Measurements from ENCODE around the gene TNFAIP3.

TNFAIP3 gene

GRCh38 chr6:137821491-137821890, 45.6 kb upstream of the TNFAIP3 start:
- DNase-seq (ENCODE audit: extremely low spot score), result no peak
- TF ChIP-seq FOXA1 (IDR thresholded peaks at IDR 0.05) (no peak), FOXM1 (IDR thresholded peaks at IDR 0.05; ENCODE audit: borderline replicate concordance) (no peak), SP1 (IDR thresholded peaks at IDR 0.05) (no peak), TARDBP (IDR thresholded peaks at IDR 0.05) (no peak), ELF4 (IDR thresholded peaks at IDR 0.05) (no peak), BHLHE40 (IDR thresholded peaks at IDR 0.05; ENCODE audit: borderline replicate concordance) (no peak), L3MBTL2 (conservative IDR thresholded peaks at IDR 0.05) (no peak)
- TF ChIP-seq, protein P1, sequence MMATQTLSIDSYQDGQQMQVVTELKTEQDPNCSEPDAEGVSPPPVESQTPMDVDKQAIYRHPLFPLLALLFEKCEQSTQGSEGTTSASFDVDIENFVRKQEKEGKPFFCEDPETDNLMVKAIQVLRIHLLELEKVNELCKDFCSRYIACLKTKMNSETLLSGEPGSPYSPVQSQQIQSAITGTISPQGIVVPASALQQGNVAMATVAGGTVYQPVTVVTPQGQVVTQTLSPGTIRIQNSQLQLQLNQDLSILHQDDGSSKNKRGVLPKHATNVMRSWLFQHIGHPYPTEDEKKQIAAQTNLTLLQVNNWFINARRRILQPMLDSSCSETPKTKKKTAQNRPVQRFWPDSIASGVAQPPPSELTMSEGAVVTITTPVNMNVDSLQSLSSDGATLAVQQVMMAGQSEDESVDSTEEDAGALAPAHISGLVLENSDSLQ (IDR thresholded peaks at IDR 0.05), result no peak
- POLR2A ChIA-PET, result no interaction called here
- CTCF ChIA-PET, result no interaction called here

DNA sequence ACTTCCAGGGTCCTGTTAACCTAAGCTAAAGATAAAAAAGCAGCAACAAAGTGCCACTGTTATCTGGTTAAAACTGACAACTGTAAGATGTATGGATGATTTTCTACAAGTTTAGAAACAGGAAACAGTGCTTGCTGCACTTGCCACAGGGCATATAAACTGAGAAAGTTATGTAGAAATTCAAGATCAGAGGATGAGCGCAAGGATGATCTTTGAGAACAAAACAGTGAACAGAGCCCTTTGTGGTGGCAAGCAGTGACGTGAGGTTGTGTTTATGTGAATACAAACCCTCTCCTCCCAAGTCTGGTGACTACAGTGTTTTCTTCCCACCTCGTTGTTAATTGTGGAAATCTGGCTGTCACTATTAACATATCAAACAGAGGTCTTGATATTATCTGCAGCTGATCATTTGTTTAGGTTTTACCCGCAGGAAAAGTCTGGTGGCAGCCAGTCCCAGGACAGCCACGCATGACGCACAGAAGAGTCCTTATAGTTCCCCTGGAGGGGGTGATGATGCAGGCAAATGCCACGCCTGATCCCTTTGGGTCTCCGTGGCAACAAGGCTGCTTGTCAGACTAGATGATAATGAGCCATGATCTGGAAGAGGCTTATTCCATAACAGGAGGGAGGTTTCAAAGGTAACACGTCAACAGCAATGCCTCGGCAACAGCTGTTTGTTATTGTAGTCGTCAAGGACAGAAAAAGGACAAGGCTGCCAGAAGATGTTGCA, 43.1 kb upstream of the TNFAIP3 start:
- POLR2A ChIA-PET, result no interaction called here
- TF ChIP-seq TARDBP (IDR thresholded peaks at IDR 0.05) (no peak), ZNF384 (IDR thresholded peaks at IDR 0.05) (no peak), FOXA1 (IDR thresholded peaks at IDR 0.05) (no peak), LEF1 (IDR thresholded peaks at IDR 0.05; ENCODE audit: borderline replicate concordance) (no peak), CTBP1 (IDR thresholded peaks at IDR 0.05; ENCODE audit: borderline replicate concordance) (no peak), SUZ12 (IDR thresholded peaks at IDR 0.05) (no peak), SP1 (IDR thresholded peaks at IDR 0.05) (no peak), ARNT (IDR thresholded peaks at IDR 0.05) (no peak), BHLHE40 (IDR thresholded peaks at IDR 0.05; ENCODE audit: borderline replicate concordance) (no peak)
- no peak for DNase-seq (ENCODE audit: extremely low spot score)
- CTCF ChIA-PET, result interaction anchor here (0.8 kb wide), 1 partner anchor 24 kb away, joined by 3 read pairs; no protein-coding TSS in a partner anchor

- ChIA-PET CTCF (no interaction called here), POLR2A (interaction anchor here (0.9 kb wide), 1 partner anchor 42 kb away, joined by 3 read pairs; the partner anchor contains the start of gene TNFAIP3)
- TF ChIP-seq SUZ12 (IDR thresholded peaks at IDR 0.05), result no peak
- no peak for TF ChIP-seq ZNF384 (IDR thresholded peaks at IDR 0.05)
- no peak for TF ChIP-seq NFRKB (IDR thresholded peaks at IDR 0.05)
- no peak for TF ChIP-seq L3MBTL2 (conservative IDR thresholded peaks at IDR 0.05)
- no peak for TF ChIP-seq LEF1 (IDR thresholded peaks at IDR 0.05; ENCODE audit: borderline replicate concordance)
- TF ChIP-seq ELF4 (IDR thresholded peaks at IDR 0.05), result no peak
- no peak for TF ChIP-seq TARDBP (IDR thresholded peaks at IDR 0.05)
- TF ChIP-seq, protein P1 (IDR thresholded peaks at IDR 0.05), result no peak
- TF ChIP-seq HDGF (IDR thresholded peaks at IDR 0.05; ENCODE audit: borderline replicate concordance), result no peak
- no peak for TF ChIP-seq ARNT (IDR thresholded peaks at IDR 0.05)
- no peak for TF ChIP-seq FOXM1 (IDR thresholded peaks at IDR 0.05; ENCODE audit: borderline replicate concordance)
- no peak for TF ChIP-seq CTBP1 (IDR thresholded peaks at IDR 0.05; ENCODE audit: borderline replicate concordance)
- TF ChIP-seq BHLHE40 (IDR thresholded peaks at IDR 0.05; ENCODE audit: borderline replicate concordance), result no peak
- TF ChIP-seq SP1 (IDR thresholded peaks at IDR 0.05), result no peak
- no peak for TF ChIP-seq FOXK2 (IDR thresholded peaks at IDR 0.05)
- no peak for TF ChIP-seq FOXA1 (IDR thresholded peaks at IDR 0.05)
- no peak for DNase-seq (ENCODE audit: extremely low spot score)
These were observed 42.5 kb upstream of the TNFAIP3 start for GRCh38 chr6:137824556-137824879.

- TF ChIP-seq ELF4 (IDR thresholded peaks at IDR 0.05) (no peak), FOXM1 (IDR thresholded peaks at IDR 0.05; ENCODE audit: borderline replicate concordance) (no peak), BHLHE40 (IDR thresholded peaks at IDR 0.05; ENCODE audit: borderline replicate concordance) (no peak), NFRKB (IDR thresholded peaks at IDR 0.05) (no peak), FOXA1 (IDR thresholded peaks at IDR 0.05) (no peak), ZNF384 (IDR thresholded peaks at IDR 0.05) (no peak), HDGF (IDR thresholded peaks at IDR 0.05; ENCODE audit: borderline replicate concordance) (no peak), SUZ12 (IDR thresholded peaks at IDR 0.05) (no peak), SP1 (IDR thresholded peaks at IDR 0.05) (no peak), ARNT (IDR thresholded peaks at IDR 0.05) (no peak), LEF1 (IDR thresholded peaks at IDR 0.05; ENCODE audit: borderline replicate concordance) (no peak), CTBP1 (IDR thresholded peaks at IDR 0.05; ENCODE audit: borderline replicate concordance) (no peak), FOXK2 (IDR thresholded peaks at IDR 0.05) (no peak), L3MBTL2 (conservative IDR thresholded peaks at IDR 0.05) (no peak), TARDBP (IDR thresholded peaks at IDR 0.05) (no peak)
- TF ChIP-seq, protein P1 (IDR thresholded peaks at IDR 0.05), result no peak
- CTCF ChIA-PET, result interaction anchor here (0.6 kb wide), 1 partner anchor 540 kb away, joined by 3 read pairs; no protein-coding TSS in a partner anchor
- DNase-seq (ENCODE audit: extremely low spot score), result no peak
- POLR2A ChIA-PET, result interaction anchor here (0.9 kb wide), 1 partner anchor 42 kb away, joined by 3 read pairs; the partner anchor contains the start of gene TNFAIP3
These were observed 42.2 kb upstream of the TNFAIP3 start for GRCh38 chr6:137824896-137825295.

DNA sequence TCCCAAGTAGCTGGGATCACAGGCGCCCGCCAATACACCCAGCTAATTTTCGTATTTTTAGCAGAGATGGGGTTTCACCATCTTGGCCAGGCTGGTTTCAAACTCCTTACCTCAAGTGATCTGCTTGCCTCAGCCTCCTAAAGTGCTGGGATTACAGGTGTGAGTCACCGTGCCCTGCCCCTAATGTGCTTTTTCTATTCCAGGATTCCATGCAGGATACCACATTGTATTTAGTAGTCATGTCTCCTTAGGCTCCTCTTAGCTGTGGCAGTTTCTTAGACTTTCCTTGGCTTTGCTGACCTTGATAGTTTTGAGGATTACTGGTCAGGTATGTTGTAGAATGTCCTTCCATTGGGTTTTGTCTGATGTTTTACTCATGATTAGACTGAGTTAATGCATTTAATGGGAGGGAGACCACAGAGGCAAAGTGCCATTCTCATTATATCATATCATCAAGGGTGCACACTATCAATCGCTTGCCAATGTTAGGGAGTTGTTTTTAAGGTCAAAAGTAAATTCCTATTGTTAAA, 39.6 kb upstream of the TNFAIP3 start:
- DNase-seq (ENCODE audit: extremely low spot score), result no peak
- ChIA-PET POLR2A (no interaction called here), CTCF (no interaction called here)
- TF ChIP-seq FOXK2 (IDR thresholded peaks at IDR 0.05), result no peak
- TF ChIP-seq ARNT (IDR thresholded peaks at IDR 0.05), result no peak
- TF ChIP-seq TARDBP (IDR thresholded peaks at IDR 0.05), result no peak
- TF ChIP-seq, protein P1 (IDR thresholded peaks at IDR 0.05), result no peak
- no peak for TF ChIP-seq NFRKB (IDR thresholded peaks at IDR 0.05)
- no peak for TF ChIP-seq L3MBTL2 (conservative IDR thresholded peaks at IDR 0.05)
- TF ChIP-seq LEF1 (IDR thresholded peaks at IDR 0.05; ENCODE audit: borderline replicate concordance), result no peak
- no peak for TF ChIP-seq SP1 (IDR thresholded peaks at IDR 0.05)
- TF ChIP-seq SUZ12 (IDR thresholded peaks at IDR 0.05), result no peak

Measured in HEK293T (cell line).